Measurements from ENCODE around the gene SLC13A2. TPM values are rescaled to one million over a fixed set of nuclear protein-coding genes. Genes with fewer than 3 reads are reported as not detected.
"Not testable (repeated sequence)": the region's sequence is repeated elsewhere in the genome, so short reads cannot be mapped to it uniquely, and the experiment has no call there.

Gene SLC13A2, protein sequence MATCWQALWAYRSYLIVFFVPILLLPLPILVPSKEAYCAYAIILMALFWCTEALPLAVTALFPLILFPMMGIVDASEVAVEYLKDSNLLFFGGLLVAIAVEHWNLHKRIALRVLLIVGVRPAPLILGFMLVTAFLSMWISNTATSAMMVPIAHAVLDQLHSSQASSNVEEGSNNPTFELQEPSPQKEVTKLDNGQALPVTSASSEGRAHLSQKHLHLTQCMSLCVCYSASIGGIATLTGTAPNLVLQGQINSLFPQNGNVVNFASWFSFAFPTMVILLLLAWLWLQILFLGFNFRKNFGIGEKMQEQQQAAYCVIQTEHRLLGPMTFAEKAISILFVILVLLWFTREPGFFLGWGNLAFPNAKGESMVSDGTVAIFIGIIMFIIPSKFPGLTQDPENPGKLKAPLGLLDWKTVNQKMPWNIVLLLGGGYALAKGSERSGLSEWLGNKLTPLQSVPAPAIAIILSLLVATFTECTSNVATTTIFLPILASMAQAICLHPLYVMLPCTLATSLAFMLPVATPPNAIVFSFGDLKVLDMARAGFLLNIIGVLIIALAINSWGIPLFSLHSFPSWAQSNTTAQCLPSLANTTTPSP
- 10 to 100 TPM in 3 of 4 donors, 1 to 10 TPM in 1; 7.1 to 24.5 (median 13.3) TPM for polyA plus RNA-seq (ENCODE audit: insufficient read length in 4 of 4)

DNA sequence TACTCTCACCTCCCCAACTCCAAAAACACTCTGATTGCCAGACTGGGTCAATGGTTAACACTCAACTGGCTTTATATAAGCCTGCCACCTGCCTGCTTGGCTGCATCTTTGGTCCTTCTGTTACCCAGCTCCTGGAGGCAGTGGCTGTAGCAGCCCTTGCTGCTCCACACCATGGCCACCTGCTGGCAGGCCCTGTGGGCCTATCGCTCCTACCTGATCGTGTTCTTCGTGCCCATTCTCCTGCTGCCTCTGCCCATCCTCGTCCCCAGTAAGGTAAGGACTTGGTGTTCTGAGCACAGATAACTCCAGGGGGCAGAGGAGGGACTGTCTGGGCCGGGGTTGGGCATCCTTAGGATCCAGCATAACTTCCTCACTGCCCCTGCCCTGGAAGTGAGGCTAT is at the start of gene SLC13A2:
Gene SLC13A2, plus strand, starts transcription at position 103 of the 400 bp plus-strand sequence. Its CDS starts 69 bp downstream, at position 172.
- DNase-seq (ENCODE audit: low read depth in 4 of 4, low spot score in 3 of 4): no peak

DNA sequence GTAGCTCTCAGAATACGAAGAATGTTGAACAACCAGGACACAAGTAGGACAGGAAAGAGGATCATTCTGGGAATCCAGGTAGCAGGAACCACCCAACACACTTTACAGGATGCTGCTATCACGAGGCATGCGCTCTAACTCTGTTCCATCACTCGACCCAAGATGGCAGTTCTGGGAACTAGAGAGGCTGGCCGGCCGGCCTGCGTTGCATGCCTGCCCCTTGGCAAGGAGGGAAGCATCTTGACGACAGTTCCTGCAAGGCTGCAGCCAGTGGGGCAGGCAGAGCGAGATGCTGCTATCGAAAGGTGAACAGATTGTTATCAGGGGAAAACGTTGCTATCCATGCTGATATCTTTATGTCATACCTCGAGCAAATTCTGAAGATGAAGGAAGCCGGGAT is 48.2 kb upstream of the SLC13A2 start:
- DNase-seq (ENCODE audit: low read depth in 4 of 4, low spot score in 3 of 4): no peak

DNA sequence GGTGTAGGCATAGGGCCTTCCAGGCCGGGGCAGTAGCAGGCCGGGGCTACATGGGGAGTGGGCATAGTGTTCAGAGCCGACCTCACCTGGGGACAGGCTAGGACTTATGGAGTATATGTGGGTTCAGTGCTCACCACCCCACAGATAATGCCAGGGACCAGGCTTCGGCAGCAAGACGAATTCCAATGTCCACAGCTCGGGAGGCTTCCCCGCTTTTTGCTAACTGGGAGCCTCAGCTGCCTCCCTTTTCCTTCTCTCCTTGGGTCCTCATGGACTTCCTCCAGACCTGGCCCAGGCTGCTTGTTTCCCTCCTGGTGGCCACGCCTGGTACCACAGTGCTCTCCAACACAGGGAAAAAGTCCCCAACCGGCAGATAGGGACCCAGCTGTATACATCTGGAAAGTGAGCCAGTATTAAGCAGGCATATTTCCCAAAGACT is 47.3 kb upstream of the SLC13A2 start:
- DNase-seq (ENCODE audit: low read depth in 4 of 4, low spot score in 3 of 4): no peak

DNA sequence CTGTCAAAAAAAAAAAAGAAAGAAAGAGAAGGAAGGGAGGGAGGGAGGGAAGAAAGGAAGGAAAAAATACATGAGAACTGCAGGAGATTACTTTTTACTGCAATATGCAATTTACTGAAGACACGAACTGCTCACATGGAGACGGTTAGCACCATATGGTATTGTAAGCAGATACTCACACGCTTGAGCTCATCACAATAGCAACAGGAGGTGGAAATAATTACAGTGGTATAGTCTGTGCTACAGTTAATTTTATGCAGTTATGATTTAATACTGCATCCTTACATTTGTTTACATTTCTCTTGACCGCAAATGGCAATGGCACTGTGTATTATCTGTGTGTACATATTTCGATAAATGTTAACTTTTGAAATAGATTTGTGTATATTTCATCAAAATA is 46.1 kb upstream of the SLC13A2 start:
- DNase-seq (ENCODE audit: low read depth in 4 of 4, low spot score in 3 of 4): no peak

DNA sequence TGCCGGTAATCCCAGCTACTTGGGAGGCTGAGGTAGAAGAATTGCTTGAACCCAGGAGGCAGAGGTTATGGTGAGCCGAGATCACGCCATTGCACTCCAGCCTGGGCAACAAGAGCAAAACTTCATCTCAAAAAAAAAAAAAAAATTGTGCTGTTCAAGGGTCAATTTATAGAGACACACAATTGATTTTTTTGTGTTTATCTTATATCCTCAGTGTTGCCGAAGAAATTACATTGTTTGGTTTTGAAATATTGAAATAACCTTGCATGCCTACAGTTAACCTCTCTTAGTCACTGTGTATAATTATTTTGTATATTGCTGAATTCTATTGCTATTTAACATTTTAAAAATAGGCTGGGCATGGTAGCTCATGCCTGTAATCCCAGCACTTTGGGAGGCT is 45.5 kb upstream of the SLC13A2 start:
- not testable (repeated sequence) for DNase-seq (ENCODE audit: low read depth in 4 of 4, low spot score in 3 of 4)

DNA sequence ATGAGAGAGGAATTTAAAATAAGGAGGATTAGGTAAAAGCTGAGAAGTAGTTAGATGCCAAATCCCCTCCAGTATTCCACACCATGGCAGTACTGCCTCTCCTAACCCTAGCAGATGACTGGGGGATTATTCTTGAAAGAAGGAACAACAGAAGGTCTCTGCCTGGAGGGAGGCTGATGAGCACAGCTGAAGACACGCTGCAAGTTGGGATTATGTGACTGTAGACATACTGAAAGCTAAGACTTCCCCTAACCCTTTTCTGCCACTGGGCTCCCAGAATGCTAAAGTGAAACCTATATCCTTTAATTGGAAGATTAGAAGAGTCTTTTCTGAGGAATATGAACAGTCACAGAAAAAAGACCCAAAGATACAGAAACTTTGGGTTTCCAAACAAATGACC is 39.7 kb upstream of the SLC13A2 start:
- DNase-seq (ENCODE audit: low read depth in 4 of 4, low spot score in 3 of 4): no peak

DNA sequence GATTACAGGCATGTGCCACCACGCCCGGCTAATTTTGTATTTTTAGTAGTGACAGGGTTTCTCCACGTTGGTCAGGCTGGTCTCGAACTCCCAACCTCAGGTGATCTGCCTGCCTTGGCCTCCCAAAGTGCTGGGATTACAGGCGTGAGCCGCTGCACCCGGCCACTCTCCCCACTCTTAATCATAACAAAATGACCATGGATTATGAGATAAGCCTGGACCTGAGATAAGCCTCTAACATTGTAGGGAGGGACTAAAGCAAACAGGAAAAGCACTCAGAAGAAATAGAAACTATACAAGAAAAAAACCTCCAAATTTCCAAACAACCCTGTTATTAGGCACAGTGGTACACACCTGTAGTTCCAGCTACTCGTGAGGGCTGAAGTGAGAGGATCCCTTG is 39.1 kb upstream of the SLC13A2 start:
- DNase-seq (ENCODE audit: low read depth in 4 of 4, low spot score in 3 of 4): not testable (repeated sequence)

DNA sequence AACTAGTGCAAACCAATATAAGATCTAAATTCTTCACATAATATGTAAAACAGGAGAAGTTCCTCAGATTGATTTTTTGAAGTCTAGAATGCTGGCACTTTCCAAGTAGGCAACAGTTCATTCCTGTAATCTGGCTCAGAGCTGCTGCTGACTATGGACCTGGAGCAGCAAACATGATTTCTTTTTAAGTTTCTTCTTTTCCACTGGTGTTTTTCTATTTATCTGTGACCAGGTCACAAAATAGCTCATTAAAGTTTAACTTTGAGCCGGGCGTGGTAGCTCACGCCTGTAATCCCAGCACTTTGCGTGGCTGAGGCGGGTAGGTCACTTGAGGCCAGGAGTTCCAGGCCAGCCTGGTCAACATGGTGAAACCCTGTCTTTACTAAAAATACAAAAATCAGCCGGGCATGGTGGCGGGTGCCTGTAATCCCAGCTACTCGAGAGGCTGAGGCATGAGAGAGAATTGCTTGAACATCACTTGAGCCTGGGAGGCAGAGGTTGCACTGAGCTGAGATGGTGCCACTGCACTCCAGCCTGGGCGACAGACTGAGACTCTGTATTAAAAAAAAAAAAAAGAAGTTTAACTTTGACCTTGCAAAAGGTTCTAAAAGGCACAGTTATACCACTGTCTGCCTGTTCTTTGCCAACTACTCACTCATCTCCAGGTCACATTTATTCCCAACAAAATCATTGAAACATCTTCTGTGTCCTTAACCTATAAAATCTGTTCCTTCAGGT is 29.4 kb upstream of the SLC13A2 start:
- no peak for DNase-seq (ENCODE audit: low read depth in 4 of 4, low spot score in 3 of 4)

DNA sequence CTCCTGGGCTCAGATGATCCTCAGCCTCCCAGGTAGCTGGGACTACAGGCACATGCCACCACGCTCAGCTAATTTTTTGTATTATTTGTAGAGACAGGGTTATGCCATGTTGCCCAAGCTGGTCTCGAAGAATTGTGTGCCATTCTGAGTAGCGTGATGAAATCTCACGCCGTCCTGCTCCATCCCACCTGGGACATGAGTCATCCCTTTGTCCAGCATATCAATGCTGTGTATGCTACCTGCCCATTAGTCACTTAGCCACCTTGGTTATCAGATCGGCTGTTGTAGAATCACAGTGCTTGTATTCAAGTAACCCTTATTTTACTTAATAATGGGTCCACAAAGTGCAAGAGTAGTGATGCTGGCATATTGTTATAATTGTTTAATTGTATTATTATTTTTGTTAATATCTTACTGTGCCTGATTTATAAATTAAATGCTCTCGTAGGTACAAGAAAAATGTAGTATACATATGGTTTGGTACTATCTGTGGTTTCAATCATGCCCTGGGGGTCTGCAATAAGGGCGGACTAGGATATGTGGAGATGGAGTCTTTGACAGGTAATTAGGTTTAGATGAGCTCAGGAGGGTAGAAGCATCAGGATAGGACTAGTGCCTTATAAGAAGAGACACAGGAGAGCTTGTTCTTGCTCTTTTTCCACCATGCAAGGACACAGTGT is 26.6 kb upstream of the SLC13A2 start:
- DNase-seq (ENCODE audit: low read depth in 4 of 4, low spot score in 3 of 4): no peak

DNA sequence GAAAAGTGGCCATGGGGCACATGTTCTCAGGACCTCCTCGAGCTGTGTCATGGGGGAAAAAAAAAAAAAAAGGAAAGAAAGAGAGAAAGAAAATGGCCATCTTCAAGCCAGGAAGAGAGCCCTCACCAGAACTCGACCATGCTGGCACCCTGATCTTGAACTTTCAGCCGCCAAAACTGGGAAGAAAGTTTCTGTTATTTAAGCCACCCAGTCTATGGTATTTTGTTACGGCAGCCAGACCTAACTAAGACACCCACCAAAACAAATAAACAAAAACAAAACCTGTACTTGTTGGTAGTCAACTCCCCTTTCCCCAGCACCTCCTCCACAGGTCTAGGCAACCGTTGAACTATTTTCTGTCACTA is 26.1 kb upstream of the SLC13A2 start:
- DNase-seq (ENCODE audit: low read depth in 4 of 4, low spot score in 3 of 4): no peak

DNA sequence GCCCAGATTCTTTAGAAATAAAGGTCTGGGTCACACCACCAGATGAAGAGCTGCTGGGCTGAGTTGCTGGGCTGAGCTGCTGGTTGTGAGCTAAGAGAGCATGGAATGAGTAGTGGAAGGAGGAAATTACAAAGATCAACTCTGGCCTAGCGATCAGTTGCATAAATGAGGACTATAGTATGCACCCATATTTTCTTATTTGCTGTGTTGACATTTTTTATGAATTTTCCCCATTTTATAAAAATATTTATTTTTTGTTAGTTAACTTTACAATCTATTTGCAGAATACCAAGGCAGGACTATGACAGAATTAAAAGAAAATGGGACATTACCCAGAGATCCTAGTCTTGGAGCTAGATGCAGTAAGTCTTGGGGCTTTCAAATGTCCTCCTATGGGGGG is 23.6 kb upstream of the SLC13A2 start:
- DNase-seq (ENCODE audit: low read depth in 4 of 4, low spot score in 3 of 4): no peak

DNA sequence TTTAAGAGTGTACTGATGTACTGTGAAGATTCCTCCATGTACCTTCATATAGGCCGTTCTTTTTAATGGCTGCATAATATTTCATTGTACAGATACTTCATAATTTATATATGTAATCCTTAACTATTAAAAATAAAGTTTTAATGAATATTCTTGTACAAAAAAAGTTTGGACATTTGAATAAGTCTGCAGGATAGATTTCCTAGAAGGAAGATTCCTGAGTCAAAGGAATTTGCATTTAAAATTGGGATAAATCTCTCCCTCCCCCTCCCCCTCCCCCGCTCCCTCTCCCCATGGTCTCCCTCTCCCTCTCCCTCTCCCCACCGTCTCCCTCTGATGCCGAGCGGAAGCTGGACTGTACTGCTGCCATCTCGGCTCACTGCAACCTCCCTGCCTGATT is 15.6 kb upstream of the SLC13A2 start:
- DNase-seq (ENCODE audit: low read depth in 4 of 4, low spot score in 3 of 4): no peak

DNA sequence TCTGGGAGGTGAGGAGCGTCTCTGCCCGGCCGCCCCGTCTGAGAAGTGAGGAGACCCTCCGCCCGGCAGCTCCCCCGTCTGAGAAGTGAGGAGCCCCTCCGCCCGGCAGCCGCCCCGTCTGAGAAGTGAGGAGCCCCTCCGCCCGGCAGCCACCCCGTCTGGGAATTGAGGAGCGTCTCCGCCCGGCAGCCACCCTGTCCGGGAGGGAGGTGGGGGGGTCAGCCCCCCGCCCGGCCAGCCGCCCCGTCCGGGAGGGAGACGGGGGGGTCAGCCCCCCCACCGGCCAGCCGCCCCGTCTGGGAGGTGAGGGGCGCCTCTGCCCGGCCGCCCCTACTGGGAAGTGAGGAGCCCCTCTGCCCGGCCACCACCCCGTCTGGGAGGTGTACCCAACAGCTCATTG is 14.6 kb upstream of the SLC13A2 start:
- DNase-seq (ENCODE audit: low read depth in 4 of 4, low spot score in 3 of 4): not testable (repeated sequence)

DNA sequence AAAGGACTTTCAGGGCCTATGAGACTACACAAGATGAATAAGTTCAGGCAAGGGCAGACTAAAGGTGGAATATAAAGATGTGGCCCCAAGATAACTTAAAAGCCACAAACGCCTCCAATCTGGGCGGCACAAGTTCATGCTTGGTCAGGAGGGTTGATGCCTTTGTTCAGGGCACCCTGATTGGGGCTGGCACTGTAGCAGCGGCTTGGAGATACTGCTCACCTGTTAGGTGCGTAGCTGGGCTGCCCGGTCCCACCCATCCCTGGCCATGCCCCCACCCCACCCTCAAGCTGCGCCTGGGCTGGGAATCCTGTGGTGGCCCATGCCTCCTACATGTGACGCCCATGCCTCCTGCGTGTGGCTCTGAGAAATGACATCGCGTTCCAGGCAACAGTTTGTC is 12.5 kb upstream of the SLC13A2 start:
- DNase-seq (ENCODE audit: low read depth in 4 of 4, low spot score in 3 of 4): no peak

DNA sequence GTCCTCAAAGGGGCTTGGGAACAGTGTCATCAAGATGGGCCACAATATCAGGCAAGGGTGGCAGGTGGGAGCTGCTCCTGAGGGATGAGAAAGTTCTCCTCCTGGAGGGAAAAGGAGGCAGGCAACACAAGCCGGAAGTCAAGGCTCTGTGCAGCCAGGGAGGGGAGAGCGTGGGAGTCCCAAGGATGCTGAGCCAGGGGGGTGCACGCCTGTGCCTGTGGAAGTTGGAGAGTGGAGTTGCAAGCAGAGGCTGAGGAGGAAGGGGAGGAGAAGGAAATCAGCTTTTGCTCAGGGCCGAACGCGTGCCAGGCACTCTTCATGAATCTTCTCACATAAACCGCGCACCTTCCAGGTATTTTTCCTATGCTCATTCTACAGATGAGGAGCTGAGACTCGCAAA is 7.4 kb upstream of the SLC13A2 start:
- DNase-seq (ENCODE audit: low read depth in 4 of 4, low spot score in 3 of 4): no peak

DNA sequence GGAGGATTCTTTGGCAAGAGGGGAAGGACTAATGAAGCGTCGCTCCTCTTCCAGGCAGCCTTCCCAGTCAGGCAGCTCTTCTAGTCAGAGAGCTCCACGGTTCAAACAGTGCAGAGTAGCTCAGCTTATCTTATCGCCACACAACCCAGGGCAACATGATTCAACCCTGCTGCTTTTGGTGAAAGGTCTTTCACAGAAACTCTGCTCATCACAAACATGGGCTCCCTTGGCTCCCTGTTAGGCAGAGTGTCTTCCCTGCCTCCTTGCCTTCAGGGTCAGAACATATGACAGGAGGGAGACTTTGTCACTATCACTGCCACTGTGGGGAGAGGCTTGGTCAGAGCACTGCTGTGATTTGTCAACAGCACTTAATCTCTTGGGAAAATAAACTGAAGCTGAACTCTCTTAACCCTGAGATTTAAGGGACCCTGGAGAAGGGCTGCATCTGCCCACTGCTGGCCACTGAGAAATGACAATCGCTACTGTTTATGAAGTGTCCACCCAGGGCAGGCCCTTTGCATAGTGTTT is 6.9 kb upstream of the SLC13A2 start:
- no peak for DNase-seq (ENCODE audit: low read depth in 4 of 4, low spot score in 3 of 4)

DNA sequence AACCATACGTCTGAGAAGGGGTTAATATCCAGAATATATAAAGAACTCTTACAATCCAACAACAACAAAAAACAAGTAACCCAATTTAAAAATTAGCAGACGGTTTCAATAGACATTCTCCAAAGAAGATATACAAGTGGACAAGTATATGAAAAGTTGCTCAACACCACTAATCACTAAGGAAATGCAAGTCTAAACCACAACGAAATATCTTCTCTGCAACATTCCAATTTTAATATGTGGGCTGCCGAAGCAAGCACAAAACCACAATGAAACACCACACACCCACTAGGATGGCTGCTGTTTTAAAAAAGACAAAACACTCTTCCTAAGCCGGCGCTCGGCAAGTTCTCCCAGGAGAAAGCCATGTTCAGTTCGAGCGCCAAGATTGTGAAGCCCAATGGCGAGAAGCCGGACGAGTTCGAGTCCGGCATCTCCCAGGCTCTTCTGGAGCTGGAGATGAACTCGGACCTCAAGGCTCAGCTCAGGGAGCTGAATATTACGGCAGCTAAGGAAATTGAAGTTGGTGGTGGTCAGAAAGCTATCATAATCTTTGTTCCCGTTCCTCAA is 5.9 kb upstream of the SLC13A2 start:
- DNase-seq (ENCODE audit: low read depth in 4 of 4, low spot score in 3 of 4): no peak

DNA sequence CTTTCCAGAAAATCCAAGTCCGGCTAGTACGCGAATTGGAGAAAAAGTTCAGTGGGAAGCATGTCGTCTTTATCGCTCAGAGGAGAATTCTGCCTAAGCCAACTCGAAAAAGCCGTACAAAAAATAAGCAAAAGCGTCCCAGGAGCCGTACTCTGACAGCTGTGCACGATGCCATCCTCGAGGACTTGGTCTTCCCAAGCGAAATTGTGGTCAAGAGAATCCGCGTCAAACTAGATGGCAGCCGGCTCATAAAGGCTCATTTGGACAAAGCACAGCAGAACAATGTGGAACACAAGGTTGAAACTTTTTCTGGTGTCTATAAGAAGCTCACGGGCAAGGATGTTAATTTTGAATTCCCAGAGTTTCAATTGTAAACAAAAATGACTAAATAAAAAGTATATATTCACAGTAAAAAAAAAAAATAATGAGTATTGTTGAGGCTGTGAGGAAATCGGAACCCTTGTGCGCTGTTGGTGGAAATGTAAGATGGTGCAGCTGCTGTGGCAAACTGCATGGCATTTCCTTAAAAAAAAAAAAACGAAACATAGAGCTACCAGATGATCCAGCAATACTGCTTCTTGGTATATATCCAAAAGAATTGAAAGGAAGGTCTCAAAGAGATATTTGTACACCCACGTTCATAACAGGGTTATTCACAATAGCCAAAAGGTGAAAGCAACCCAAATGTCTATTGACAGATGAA is 5.3 kb upstream of the SLC13A2 start:
- DNase-seq (ENCODE audit: low read depth in 4 of 4, low spot score in 3 of 4): not testable (repeated sequence)

DNA sequence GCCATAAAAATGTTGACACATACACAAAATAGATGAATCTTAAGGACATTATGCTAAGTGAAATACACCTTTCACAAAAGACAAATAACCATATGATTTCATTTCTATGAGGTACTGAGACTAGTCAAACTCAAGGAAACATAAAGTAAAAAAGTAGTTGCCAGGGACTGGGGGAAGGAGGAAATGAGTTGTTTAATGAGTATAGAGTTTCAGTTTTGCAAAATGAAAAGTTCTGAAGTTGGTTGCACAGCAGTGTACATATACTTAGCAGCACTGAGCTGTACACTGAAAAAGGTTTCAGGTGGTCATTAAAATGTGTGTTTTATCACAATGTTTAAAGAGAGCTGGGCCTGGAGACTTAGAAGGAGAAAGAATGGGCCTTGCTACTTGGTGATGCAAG is 4.7 kb upstream of the SLC13A2 start:
- no peak for DNase-seq (ENCODE audit: low read depth in 4 of 4, low spot score in 3 of 4)

DNA sequence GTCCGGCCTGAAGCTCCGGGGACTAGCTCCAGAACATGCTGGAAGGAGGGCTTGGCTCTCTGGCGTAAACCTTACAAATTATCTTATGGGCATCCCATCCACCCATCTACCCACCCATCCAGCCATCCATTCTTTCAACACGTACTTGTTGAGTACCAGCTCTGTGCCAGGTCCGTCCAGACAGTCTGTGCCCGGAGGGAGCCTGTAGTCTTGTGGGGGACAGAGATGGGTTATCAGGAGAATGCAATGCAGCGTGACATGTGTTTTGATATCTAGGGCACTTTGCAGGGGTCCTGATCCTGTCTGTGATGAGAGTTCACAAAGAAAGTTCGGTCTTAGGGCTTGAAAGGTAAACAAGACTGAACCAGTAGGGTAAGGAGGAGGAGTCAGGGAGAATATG is 4.1 kb upstream of the SLC13A2 start:
- no peak for DNase-seq (ENCODE audit: low read depth in 4 of 4, low spot score in 3 of 4)

Measured in right renal pelvis (tissue), 4 donors.